ENCODE data around the gene DENND6A.
"Not testable (repeated sequence)": the region's sequence is repeated elsewhere in the genome, so short reads cannot be mapped to it uniquely, and the experiment has no call there.

DNA sequence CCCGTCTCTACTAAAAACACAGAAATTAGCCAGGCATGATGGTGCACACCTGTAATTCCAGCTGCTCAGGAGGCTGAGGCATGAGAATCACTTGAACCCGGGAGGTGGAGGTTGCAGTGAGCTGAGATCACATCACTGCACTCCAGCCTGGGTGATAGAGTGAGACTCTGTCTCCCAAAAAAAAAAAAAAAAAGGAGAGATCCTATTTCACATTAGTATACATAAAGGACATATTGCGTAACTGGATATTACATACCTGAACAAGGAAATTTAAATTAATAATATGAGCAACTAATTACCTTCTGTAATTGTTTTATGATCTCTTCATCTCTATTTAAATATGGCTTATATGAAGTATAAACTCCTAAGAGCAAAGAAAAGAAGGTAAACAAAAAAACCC is 58.6 kb downstream of the DENND6A start:
- TF ChIP-seq, protein P1, sequence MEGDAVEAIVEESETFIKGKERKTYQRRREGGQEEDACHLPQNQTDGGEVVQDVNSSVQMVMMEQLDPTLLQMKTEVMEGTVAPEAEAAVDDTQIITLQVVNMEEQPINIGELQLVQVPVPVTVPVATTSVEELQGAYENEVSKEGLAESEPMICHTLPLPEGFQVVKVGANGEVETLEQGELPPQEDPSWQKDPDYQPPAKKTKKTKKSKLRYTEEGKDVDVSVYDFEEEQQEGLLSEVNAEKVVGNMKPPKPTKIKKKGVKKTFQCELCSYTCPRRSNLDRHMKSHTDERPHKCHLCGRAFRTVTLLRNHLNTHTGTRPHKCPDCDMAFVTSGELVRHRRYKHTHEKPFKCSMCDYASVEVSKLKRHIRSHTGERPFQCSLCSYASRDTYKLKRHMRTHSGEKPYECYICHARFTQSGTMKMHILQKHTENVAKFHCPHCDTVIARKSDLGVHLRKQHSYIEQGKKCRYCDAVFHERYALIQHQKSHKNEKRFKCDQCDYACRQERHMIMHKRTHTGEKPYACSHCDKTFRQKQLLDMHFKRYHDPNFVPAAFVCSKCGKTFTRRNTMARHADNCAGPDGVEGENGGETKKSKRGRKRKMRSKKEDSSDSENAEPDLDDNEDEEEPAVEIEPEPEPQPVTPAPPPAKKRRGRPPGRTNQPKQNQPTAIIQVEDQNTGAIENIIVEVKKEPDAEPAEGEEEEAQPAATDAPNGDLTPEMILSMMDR (IDR thresholded peaks at IDR 0.05; ENCODE audit: control extremely low read depth in 1 of 3, insufficient read depth in 1 of 3, low read depth in 1 of 3, low read length in 3 of 3) = not testable (repeated sequence)
- not testable (repeated sequence) for TF ChIP-seq EP300 (IDR thresholded peaks at IDR 0.05; ENCODE audit: borderline replicate concordance in 1 of 2, low read depth in 2 of 2, low read length in 2 of 2)
